ENCODE results near the gene KRCC1. TPM values are rescaled to one million over a fixed set of nuclear protein-coding genes. Genes with fewer than 3 reads are reported as not detected.

Gene KRCC1
- total and polyA plus RNA-seq, 9 of the 15 experiments (the other 6 are each of a cell fraction or from before 2014, with no cell fraction given), result 1.9 to 6.0 (median 2.2) TPM

- TF ChIP-seq ZNF609 (CRISPR knock-in tag; IDR thresholded peaks at IDR 0.05; ENCODE audit: borderline replicate concordance) (peak; percentile 83; the same call in 1 of the 2 replicates), THRAP3 (IDR thresholded peaks at IDR 0.05; ENCODE audit: borderline replicate concordance) (peak; percentile 98; the same call in 1 of the 2 replicates), HDGF (IDR thresholded peaks at IDR 0.05) (0 out of 2 replicates have a peak, but pooled peaks have one; percentile 33), BRD4 (IDR thresholded peaks at IDR 0.05) (0 out of 2 replicates have a peak, but pooled peaks have one; percentile 34), CTCF (IDR thresholded peaks at IDR 0.05 in 2 of 3, conservative IDR thresholded peaks at IDR 0.05 in 1 of 3; ENCODE audit: insufficient read depth in 2 of 3, low read depth in 1 of 3, low read length in 3 of 3) (no peak), CCAR2 (IDR thresholded peaks at IDR 0.05; ENCODE audit: low read depth, low read length) (no peak), ZNF511 (CRISPR knock-in tag; IDR thresholded peaks at IDR 0.05) (peak; percentile 38; the same call in 1 of the 2 replicates), USF1 (CRISPR knock-in tag; IDR thresholded peaks at IDR 0.05) (0 out of 2 replicates have a peak, but pooled peaks have one; percentile 34), CEBPB (tag; IDR thresholded peaks at IDR 0.05) (0 out of 2 replicates have a peak, but pooled peaks have one; percentile 22), KDM4B (IDR thresholded peaks at IDR 0.05; ENCODE audit: borderline replicate concordance in 2 of 2, low read depth in 1 of 2) (peak in 1 of 2 experiments; percentile 99; a peak in 2 of 4 replicates), FOXM1 (IDR thresholded peaks at IDR 0.05; ENCODE audit: low read depth) (0 out of 2 replicates have a peak, but pooled peaks have one; percentile 7), FOXM1 (CRISPR knock-in tag; IDR thresholded peaks at IDR 0.05; ENCODE audit: low read depth) (no peak), ZNF41 (CRISPR knock-in tag; conservative IDR thresholded peaks at IDR 0.05) (peak; percentile 89), ZNF77 (CRISPR knock-in tag; IDR thresholded peaks at IDR 0.05) (peak; percentile 95), ETV6 (IDR thresholded peaks at IDR 0.05; ENCODE audit: borderline replicate concordance in 1 of 2, low read depth in 2 of 2, low read length in 1 of 2) (peak in 1 of 2 experiments; percentile 58; a peak in 1 of 4 replicates), ETV6 (CRISPR knock-in tag; IDR thresholded peaks at IDR 0.05; ENCODE audit: borderline replicate concordance) (no peak), RFX7 (CRISPR knock-in tag; IDR thresholded peaks at IDR 0.05) (peak; percentile 98), NCOR1 (IDR thresholded peaks at IDR 0.05) (peak; percentile 92), FOXK2 (conservative IDR thresholded peaks at IDR 0.05 in 1 of 2, IDR thresholded peaks at IDR 0.05 in 1 of 2; ENCODE audit: low read depth in 2 of 2) (peak; percentile 41 to 42; a peak in 1 of 4 replicates)
Observed at GRCh38 chr2:88016086-88016959, 39.3 kb downstream of the KRCC1 start, which contains the start of gene RNU2-63P (continued).
